ENCODE data around the gene FXYD6. TPM values are rescaled to one million over a fixed set of nuclear protein-coding genes. Genes with fewer than 3 reads are reported as not detected.

FXYD6 gene
- polyA plus RNA-seq, 1 experiment: 21.4 TPM

DNA sequence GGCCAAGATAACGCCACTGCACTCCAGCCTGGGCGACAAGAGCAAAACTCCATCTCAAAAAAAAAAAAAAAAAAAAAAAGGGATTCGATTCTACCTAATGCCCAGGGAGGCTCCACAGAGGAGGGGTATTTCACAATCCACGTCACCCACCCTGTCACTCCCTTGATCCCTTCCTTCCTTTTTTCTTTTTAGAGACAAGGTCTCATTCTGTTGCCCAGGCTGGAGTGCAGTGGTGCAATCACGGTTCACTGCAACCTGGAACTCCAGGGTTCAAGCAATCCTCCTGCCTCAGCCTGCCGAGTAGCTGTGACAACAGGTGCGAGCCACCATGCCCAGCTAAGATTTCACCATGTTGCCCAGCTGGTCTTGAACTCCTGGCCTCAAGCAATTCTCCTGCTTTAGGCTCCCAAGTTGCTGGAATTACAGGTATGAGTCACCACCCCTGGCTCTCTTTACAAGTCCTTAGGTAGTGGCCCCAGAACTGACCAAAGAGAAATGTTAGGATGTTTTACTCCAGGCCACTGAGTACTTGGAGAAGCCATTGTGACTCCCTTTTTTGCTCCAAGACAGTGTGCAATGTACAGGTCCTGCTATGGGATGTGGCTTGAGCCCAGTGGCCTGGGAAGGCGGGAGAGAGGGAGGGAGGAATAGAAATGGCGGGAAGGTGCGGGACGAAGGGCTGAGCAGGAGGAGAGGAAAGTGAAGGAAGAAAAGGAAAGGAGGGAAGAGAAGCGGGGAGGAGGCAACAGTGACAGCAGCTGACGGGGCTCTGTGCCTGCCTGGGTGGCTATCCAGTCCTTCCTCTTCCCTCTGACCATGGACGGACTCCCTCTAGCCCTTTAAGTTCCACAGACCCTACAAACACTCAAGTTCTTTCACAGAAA, 40.1 kb downstream of the FXYD6 start:
- CTCF ChIA-PET: interaction anchor here (1.1 to 3.0 kb wide), 2 partner anchors 7 to 19 kb away, joined by 4 to 15 read pairs; no protein-coding TSS in a partner anchor
- peaks cover 28% of the 10 kb centered on the region for H3K27me3 ChIP-seq (ENCODE audit: control insufficient read depth, insufficient read depth, low read length)

DNA sequence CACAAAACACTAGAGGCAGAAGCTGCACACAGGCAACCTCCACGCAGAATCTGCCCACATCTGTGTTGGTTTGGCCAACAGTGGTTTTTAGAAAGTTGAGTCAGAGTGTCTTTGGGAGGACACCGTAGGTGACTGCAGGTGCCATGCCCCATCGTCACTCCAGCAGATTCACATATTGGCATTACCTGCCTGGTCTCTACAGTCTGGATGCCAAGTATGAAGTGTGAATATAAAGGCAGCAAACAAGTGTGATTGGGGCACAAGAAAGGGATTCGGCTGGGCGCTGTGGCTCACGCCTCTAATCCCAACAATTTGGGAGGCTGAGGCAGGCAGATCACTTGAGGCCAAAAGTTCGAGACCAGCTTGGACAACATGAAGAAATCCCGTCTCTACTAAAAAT, 40.9 kb downstream of the FXYD6 start:
- H3K9me3 ChIP-seq (ENCODE audit: control insufficient read depth, insufficient read depth, low read length): no peaks in the 10 kb centered on the region; the same call in 1 of the 2 replicates
- CTCF ChIA-PET: interaction anchor here (1.1 to 4.2 kb wide), 5 partner anchors 7 to 111 kb away, joined by 4 to 24 read pairs (median 15); no protein-coding TSS in a partner anchor
- POLR2A ChIA-PET: no interaction called here
- TF ChIP-seq, protein P1, sequence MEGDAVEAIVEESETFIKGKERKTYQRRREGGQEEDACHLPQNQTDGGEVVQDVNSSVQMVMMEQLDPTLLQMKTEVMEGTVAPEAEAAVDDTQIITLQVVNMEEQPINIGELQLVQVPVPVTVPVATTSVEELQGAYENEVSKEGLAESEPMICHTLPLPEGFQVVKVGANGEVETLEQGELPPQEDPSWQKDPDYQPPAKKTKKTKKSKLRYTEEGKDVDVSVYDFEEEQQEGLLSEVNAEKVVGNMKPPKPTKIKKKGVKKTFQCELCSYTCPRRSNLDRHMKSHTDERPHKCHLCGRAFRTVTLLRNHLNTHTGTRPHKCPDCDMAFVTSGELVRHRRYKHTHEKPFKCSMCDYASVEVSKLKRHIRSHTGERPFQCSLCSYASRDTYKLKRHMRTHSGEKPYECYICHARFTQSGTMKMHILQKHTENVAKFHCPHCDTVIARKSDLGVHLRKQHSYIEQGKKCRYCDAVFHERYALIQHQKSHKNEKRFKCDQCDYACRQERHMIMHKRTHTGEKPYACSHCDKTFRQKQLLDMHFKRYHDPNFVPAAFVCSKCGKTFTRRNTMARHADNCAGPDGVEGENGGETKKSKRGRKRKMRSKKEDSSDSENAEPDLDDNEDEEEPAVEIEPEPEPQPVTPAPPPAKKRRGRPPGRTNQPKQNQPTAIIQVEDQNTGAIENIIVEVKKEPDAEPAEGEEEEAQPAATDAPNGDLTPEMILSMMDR (IDR thresholded peaks at IDR 0.05; ENCODE audit: low read depth, low read length): no peak
- H3K4me3 ChIP-seq (ENCODE audit: low read depth, low read length): no peak overlapping the region
- H3K27ac ChIP-seq (ENCODE audit: low read depth, low read length): no peak overlapping the region
- no peak for DNase-seq (ENCODE audit: low read depth, low spot score)
- peaks cover 28% of the 10 kb centered on the region for H3K27me3 ChIP-seq (ENCODE audit: control insufficient read depth, insufficient read depth, low read length)

More for the DNA sequence above, 40.1 kb downstream of the FXYD6 start:
- DNase-seq (ENCODE audit: low read depth, low spot score): no peak
- no peak overlapping the region for H3K27ac ChIP-seq (ENCODE audit: low read depth, low read length)
- H3K4me3 ChIP-seq (ENCODE audit: low read depth, low read length): no peak overlapping the region
- POLR2A ChIA-PET: no interaction called here
- TF ChIP-seq, protein P1 (IDR thresholded peaks at IDR 0.05; ENCODE audit: low read depth, low read length): no peak
- H3K9me3 ChIP-seq (ENCODE audit: control insufficient read depth, insufficient read depth, low read length): no peaks in the 10 kb centered on the region; the same call in 1 of the 2 replicates

DNA sequence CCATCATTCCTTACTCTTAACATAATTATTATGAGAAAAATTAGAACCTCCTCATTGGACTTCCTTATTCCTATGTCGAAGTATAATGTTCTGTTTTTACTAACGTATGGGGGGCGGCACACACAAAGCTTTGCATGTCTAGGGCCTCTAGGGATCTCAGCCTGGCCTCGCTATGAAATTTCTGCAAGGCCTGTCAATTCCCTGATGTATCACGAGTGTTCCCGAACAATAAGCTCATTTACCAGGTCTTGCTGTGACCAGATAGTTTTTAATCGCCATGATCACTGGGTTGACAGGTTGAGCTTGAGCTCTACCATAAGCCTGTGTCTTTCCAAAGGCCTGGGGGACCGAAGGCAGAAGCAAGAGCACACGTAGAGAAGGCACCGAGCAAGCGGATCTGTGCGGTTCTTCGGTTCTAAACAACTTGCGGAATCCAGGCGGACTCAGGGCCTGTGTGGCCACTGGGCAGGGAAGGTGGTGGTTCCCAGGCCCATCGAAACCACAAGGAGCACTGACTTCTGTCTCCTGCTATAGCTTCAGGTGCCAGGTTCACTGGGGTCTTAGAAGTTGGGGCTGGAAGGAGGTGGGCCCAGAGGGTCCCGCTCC, 41.5 kb downstream of the FXYD6 start:
- no peak overlapping the region for H3K4me3 ChIP-seq (ENCODE audit: low read depth, low read length)
- peaks cover 28% of the 10 kb centered on the region for H3K27me3 ChIP-seq (ENCODE audit: control insufficient read depth, insufficient read depth, low read length)
- H3K9me3 ChIP-seq (ENCODE audit: control insufficient read depth, insufficient read depth, low read length): no peaks in the 10 kb centered on the region; the same call in 1 of the 2 replicates
- ChIA-PET CTCF (interaction anchor here (0.6 to 4.2 kb wide), 6 partner anchors 8 to 112 kb away, joined by 3 to 24 read pairs (median 10); no protein-coding TSS in a partner anchor), POLR2A (no interaction called here)
- TF ChIP-seq, protein P1 (IDR thresholded peaks at IDR 0.05; ENCODE audit: low read depth, low read length): no peak
- no peak overlapping the region for H3K27ac ChIP-seq (ENCODE audit: low read depth, low read length)
- DNase-seq (ENCODE audit: low read depth, low spot score): no peak

DNA sequence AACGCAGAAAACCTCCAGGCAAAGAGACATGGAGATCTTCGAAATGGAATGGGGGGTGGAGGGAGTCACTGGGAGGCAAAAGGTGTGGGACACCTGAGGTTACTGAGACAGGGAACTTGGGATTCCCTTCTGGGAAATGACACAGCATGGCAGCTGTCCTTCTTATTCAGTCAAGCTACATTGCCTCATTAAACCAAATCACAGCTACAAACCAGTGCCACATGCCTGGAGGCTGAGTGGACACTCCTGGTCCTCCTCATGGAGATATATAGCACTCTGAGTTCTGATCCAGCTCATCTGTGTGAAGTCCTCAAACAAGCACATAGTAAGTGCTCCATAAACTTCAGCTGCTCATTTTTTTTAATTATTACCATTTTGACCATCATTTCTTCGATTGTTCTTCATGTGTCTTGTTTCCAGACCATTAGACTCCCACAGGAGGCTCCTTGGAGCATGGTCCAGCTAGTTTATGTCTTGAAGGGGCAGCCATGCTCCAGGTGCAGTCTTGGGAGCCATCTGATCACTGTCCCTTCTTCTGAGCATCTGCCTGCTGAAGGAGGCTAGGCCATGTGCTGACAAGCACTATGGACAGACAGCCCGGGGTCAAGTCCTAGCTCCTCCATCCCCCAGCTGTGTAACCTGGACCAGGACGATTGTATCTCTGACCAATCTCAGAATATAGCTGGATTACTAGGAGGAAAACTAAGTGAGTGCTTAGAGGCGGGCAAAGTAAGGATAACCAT, 42.2 kb downstream of the FXYD6 start:
- no peak overlapping the region for H3K27ac ChIP-seq (ENCODE audit: low read depth, low read length)
- no peaks in the 10 kb centered on the region; the same call in 1 of the 2 replicates for H3K9me3 ChIP-seq (ENCODE audit: control insufficient read depth, insufficient read depth, low read length)
- DNase-seq (ENCODE audit: low read depth, low spot score): no peak
- POLR2A ChIA-PET: no interaction called here
- CTCF ChIA-PET: interaction anchor here (0.5 to 4.2 kb wide), 11 partner anchors 9 to 1553 kb away, joined by 3 to 24 read pairs (median 5); no protein-coding TSS in a partner anchor
- TF ChIP-seq, protein P1 (IDR thresholded peaks at IDR 0.05; ENCODE audit: low read depth, low read length): no peak
- H3K27me3 ChIP-seq (ENCODE audit: control insufficient read depth, insufficient read depth, low read length): peaks cover 23% of the 10 kb centered on the region
- H3K4me3 ChIP-seq (ENCODE audit: low read depth, low read length): no peak overlapping the region
